ENCODE measurements around the gene FLT4.

The FLT4 gene

DNA sequence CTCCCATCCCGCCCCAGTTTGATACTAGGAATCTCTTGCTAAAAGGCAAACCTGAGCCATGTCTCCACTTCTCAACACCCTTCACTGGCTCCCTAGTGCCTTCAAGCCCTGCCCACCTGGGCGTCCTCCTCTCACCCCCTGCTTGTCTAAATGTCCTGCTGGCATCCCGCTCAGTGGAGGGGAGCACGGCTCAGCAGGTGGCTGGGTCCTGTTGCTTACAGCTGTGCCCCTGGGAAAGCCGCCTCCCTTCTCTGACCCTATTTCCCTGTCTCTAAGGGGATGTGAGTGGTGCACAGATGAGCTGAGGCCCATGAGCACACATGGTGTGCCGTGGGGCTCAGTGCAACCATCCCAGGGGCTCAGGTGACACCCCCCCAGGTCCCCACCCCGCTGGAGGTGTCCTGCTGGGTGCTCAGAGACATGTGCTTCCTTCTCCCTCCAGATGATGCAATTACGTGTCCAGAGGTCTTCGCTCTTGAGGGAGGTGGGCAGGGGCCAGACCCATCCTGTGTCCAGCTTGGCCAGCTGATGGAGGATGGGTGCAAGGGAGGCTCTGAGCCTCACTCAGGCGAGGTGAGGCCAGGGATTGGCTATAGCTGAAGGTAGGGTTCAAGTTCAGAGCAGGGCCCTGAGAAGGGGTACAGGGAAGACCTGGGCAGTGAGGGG lies 24.1 kb downstream of the FLT4 start:
- no peak for DNase-seq

DNA sequence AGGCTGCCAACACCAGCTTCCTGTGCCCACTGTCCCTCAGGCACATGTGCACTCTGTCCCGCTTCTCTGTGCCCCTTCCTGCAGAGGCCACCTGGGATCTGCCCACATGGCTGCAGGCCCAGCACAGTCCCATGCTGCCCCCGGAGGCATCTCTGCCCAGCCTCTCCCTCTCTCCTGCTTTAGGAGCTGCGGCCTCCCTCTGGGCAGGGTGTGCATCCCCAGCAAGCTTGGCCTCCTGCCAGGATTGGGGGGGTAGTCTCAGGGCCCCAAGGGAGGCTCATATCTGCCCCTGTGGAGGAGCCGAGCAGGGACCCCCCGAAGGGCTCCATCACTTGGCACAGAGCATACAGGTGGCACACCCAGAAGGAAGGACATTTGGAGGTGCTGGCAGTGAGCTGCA lies 24.8 kb downstream of the FLT4 start:
- DNase-seq, result no peak

DNA sequence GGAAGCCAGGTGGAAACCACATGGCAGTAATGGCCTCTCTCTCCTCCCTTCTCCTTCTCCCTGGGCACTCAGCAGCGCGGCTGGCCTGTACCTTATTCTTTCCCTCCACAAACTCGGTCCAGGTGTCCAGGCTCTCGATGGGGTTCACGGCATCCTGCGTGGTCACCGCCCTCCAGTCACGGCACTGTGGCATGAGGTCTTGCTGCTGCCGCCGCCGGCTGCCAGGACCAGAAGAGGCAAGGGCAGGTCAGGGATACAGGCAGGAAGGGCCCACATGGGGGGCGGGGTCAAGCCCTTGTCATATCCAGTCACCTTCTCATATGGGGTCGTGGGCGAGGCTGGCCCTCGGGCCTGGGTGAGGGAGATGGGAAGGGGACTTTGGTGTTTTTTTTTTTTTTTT lies 25.6 kb downstream of the FLT4 start:
- no peak for DNase-seq

DNA sequence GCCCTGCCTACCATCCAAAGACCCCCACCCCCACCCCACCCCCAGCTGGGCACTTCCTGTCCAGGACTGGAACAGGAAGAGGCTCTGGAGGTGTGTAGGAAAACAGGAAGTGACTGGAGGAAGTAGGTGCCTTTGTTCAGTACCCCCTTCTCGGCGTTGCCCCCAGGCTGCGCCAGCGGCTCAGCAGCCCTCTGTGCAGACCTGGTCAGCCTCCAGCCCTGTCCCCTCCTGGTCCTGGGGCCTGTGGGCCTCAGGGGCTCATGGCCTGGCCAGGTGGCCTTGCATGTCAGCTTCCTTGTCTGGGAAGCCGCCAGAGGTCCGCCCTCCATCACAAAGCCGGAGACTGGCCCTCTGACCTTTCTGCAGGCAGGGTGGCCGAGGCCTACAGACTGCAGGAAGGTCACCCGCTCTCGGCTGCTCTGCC lies 26.0 kb downstream of the FLT4 start:
- no peak for DNase-seq

DNA sequence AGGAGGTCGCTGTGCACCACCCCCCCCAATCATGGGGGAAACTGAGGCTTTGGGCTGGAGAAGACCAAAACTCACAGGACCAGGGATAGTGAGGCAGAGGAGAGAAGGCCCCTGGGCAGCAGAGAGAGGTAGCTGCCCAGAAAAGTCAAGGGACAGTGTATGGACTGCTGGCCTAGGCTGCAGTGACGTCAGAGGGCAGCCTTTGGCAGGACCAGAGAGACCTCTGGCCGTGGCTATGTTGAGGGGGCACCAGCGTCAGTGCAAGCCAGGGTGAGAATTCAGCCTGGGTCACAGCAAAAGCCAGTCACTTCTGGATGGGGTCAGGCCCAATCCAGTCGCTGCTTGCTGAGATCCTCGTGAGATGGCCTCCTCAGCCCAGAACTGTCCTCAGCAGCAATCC lies 26.5 kb downstream of the FLT4 start:
- DNase-seq, result no peak

DNA sequence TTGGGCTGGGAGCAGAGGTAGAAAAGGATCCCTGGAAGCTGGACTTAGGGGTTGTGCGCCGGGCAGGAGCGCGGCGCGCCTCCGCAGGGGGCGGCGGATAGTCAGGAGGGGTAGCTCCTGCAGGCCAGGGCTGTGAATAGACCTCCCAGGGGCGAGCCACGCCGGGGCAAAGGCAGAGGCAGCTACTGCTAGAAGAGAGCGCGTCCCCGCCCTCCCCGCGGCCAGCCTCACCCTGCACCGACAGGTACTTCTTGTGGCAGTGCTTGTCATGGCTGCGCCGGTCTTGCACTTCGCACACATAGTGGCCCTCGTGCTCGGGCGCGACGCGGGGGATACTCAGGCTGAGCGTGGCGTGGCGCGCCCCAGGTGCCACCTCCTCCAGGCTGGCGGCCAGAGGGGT lies 28.1 kb downstream of the FLT4 start:
- no peak for DNase-seq

DNA sequence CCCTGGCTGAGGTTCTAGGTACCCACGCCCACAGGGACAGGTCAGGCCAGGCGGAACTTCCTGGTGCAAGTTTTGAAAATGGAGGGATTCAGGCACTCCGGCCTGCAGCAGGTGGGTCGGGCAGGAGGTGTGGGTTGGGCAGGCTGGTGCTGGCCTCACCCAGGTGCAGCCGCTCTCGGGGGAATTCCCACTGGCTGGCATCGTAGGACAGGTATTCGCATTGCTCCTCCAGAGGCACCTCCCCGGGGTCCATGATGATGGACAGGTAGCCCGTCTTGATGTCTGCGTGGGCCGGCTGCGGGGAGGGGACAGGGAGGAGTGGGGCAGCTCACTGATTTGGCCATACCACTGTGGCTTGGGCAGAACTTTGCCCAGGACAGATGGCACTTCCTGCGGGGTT lies 29.4 kb downstream of the FLT4 start:
- no peak for DNase-seq

DNA sequence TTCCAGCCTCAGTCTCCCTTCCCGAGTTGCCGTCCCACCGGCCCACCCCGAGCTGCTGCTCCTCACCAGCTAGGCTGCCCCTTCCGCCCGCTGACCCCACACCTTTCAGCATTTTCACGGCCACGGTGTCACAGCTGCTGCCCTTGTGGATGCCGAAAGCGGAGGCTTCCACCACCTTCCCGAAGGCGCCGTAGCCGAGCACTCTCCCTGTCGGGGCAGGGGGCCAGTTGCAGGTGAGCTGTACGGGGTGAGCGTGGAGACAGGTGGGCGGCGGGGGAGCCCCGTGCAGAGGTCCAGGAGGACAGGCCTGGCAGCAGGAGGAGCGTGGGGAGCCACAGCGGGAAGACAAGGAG lies 29.9 kb downstream of the FLT4 start:
- no peak for DNase-seq

DNA sequence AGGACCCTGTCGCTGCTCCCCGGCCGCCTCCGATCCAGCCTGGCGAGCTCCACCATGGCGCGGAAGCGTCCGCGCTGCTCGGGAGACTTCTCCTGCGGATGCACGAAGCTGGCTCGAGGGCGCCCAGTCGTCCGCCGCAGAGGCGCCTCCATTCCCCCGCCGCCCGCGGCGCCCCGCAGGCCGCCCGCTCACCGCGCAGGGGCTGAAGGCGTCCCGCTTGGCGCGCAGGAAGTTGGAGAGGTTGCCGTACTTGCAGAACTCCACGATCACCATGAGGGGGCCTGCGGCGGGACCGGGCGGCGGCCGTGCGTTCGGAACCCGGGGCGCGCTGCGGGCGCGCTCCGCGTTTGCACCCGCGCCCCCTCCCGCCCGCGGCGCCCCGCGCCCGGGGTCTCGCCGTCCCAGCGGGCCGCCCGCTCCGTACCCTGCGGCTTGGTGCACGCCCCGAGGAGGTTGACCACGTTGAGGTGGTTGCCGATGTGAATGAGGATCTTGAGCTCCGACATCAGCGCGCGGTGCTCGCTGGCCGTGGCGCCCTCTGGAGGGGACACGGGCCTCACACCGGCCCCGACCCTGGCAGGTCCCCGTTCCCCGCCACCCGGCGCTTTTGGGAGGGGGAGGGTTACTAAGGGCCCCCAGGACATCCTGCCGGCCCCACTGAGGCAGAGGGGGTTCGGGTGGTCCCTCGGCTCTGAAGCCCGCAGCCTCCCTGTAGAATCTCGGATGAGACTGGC lies 30.4 kb downstream of the FLT4 start:
- no peak for DNase-seq

DNA sequence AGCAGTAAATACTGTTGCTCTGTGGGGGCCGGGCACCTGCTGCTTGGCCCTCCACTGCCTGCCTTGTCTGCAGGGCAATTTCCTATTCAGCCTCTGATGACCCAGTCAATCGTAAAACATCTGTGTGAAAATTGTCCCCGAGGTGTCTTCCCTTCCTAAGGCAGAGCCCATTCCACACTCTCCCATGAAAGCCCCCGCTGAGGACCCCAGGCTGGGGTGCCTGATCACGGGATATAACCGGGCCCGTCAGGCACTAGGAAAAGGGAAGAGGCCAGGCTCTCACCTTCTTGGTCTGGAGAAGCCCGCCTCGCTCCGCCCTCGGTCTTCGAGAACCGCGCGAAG lies 30.9 kb downstream of the FLT4 start:
- peak; percentile 25 for DNase-seq

DNA sequence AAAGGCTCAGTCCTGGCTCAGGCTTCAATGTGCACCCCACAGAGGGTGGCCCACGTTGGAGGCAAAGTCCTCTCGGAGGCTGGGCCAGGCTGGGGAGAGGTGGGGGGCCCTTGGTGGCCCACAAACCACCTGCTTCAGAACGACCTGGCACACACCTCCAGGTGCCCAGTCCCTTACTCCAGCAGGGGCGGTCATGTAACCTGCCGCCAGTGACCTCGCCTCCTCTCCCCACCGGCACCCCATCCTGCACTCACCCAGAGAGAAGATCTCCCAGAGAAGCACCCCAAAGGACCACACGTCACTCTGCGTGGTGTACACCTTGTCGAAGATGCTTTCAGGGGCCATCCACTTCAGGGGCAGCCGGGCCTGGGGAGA lies 35.6 kb downstream of the FLT4 start:
- no peak for DNase-seq

DNA sequence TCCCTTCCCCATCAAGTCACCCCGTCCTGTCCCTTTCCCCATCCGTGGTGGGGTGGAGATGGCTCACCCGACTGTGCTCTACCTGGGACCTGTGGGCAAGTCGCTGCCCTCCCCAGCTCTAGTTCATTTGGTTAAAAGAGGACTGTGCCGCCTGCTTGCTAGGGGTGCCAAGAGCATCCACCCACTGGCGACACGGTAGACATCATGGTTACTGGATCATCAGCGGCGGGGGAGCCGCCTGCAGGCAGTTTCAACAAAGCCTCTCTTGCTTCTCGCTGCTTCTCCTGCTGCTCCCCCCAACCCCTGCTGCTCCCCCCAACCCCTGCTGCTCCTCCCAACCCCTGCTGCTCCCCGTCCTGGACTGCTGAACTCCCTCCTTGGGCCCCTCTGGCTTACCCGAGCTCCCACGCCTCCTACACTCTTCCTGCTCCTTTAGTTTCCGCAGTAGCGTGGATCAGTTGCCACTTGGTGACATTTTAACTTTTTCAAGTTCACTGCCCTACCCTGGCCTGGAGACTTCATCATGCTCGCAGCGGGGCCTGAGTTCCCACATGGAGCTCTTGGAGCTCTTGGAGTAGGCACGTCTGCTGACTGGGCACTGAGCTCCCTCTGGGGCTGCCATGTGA lies 36.1 kb downstream of the FLT4 start:
- no peak for DNase-seq

DNA sequence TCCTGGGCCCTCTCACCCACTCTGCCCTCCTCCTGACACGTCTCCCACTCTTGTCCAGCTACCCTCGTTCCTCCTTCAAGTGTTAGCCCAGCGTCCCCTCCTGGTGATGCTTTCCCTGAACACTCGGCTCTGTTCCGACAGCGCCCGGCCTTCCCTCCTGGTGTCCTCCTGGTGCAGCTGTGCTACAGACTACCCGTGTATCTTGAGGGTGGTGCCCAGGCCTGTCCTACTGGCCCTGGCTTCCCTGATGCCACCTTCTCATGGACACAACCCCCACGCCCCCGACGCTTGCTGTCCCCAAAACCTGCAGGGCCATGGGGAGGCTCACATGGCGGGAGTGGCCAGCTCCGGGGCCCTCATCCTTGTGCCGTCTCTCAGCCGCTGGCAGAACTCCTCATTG lies 36.7 kb downstream of the FLT4 start:
- no peak for DNase-seq

DNA sequence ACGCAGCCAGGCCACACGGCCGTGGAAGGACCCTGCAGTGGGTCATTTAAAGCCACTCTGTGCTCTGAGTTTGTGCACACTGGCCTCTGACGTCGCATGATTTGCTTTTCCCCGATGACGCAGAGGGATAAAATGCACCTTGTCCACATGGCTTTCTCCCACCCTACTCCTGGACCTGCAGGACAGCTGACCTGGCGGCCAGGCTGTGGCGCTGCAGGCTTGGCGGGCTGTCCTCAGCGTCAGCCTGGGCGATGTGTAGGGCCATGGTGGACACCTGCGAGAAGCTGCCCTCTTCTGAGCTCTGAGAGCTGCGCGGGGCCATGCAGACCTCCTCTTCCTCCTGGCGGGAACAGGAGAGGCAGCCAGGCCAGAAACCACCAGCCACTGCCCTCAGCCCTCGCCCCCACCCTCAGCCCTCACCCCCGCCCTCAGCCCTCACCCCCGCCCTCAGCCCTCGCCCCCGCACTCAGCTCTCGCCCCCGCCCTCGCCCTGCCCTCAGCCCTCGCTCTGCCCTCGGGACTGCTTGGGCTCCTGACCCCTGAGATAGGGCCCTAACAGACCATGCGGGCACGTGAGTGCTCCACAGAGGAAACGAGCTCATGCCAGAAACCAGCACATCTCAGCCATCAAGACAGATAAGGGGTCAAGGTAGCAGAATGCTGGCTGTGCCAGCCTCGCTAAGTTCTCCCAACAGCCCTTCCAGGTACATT lies 38.1 kb downstream of the FLT4 start:
- DNase-seq, result no peak

DNA sequence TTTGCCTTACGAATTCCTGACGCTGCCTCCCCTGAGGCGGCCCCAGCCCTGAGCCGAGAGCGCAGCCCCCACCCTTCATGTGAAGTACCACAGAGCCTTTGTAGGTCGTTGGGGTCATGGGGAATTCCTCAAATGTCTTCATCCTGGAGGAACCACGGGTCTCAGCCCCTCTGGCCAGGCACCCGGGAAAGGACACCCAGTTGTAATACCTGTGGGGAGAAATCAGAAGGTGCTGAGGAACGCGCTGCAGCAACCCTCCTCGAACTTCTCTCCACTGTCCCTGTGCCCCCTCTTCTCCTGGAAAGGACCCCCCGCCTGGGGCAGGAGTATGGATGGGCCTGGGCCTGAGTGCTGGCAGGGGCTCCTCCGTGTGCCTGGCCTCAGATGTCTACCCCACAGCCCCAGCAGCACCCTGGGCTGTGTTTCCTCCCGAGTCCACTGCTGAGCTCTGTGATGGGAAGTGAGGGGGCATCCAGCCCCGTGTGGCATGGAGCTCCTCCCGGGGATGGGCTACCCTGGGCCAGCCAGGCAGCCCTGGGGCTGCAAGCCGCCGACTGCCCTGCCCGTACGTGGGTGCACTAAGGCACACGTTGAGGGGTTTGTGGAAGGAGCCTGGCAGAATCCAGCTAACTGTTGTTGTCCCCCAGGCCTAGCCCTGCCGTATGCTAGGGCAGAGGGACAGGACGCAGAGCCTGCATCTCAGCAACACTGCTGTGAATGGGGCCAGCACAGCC lies 39.4 kb downstream of the FLT4 start:
- no peak for DNase-seq

DNA sequence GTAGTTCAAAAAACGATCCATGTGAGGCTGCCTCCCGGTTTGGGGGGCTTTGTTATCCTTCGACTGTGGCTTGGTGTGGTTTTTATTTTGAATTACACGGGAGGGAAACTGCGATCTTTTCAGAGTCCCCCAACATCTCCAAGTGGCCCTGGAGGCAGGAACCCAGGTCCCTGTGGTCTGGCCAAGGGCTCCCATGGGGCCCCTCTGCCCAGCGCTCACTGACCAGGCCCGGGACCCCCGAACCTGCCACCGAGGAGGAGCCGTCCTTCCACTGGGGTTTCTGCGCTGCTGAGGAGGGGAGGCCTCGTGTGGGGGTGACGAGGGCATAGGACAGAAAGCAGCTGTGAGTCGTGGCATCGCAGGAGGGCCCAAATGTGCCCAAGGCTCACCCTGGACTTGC lies 40.0 kb downstream of the FLT4 start:
- DNase-seq, result no peak

DNA sequence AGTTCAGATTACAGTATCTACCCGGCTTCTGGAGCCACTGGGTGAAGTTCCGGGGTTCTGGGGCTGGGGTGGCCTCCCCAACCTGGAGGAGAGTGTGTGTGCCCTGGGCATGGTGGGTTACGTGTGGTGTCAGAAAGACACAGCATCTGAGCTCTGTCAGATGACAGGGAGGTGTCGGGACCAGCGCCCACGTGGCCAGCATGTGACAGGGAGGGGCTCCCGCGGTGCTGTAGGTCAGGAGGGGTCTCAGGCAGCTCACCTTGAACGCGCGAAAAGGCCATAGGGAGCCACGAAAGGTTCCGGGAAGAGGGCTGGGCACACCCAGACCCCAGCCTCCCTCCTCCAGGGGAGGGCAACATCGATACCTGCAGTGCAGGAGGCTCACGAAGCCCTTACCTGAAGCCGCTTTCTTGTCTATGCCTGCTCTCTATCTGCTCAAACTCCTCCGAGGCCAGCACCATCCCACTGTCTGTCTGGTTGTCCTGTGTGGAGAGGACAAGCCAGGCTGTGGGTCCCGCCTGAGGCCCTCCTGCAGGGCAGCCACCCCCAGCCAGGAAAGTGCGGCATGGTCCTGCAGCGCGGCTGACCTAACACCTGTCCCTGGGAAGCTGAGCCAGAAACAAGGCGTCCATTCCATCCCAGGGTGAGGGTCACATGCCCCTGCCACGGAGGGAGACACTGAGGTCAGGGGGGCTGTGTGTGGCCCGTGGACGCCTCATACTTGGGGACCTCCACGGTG lies 40.7 kb downstream of the FLT4 start:
- DNase-seq, result no peak

DNA sequence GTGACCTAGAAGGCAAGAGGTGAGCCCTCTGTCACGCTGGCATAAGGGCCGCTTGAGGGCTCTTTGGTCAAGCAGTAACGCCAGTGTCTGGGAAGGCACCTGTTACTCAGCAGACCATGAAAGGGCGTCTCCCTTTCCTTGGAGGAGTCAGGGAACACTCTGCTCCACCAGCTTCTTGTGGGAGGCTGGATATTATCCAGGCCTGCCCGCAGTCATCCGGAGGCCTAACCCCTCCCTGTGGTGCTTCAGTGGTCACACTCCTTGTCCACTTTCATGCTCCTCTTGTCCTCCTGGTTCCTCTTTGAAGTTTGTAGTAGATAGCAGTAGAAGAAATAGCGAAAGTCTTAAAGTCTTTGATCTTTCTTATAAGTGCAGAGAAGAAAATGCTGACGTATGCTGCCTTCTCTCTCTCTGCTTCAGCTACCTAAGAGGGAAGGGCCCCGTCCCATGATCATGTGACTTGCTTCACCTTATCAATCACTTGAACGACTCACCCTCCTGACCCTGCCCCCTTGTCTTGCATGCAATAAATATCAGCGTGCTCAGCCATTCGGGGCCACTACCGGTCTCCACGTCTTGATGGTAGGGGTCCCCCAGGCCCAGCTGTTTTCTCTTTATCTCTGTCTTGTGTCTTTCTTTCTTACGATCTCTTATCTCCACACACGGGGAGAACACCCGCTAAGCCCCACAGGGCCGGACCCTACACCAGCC lies 41.4 kb downstream of the FLT4 start:
- no peak for DNase-seq

DNA sequence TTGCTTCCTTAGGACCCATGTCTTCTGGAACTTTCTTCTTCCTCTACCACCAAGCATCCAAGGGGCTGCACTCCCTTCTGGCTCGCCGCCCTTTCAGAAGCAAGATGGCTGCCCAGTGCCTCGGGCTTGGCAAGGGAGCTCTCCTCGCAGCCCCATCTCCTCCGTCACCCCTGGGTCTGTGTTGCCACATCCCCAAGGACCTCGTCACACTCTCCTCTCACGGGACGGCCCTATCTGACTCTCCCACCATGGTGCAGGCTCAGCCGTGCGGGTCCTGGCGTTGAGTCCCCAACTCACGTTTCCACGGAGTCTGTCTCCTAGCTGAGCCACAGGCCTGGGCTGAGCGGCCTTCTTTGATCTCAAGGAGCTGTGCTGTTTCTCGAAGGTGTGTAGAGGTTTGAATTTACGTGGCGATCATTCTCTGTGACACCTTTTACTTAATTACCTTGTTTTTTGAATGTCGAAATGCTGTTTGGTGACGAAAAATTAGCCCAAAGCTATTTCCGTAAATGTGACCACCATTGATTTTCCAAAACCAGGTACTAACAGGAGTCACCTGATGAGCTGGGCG lies 43.1 kb downstream of the FLT4 start:
- no peak for DNase-seq

DNA sequence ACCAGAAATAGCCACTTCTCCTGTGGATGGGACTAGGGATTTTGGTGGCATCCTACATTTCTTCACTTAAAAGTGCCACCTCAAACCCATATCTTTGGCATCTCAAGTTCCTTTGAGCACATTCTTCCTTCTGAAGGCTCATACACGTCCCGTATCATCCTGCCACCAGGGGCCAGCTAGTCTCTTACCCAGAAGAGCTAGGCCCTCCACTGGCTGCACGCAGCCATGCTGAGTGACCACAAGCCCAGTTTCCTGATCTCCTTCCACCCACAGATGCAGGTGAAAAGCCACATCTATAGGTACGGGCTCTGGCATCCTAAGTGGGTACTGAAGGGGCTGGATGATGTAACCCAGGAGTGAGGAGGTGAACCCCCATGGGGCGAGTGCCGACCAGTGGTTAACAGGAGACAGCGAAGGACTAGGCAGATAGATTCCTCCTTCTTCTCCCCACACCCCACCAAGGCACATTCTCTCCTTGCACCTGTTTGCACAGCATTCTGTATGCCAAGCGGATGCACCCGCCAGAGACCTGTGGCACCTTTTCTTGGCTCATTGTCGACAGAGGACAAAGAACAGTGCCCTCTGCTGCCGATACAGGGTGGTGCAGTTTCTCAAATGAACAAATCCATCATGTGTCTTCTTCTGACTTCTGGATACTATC lies 43.7 kb downstream of the FLT4 start:
- no peak for DNase-seq

DNA sequence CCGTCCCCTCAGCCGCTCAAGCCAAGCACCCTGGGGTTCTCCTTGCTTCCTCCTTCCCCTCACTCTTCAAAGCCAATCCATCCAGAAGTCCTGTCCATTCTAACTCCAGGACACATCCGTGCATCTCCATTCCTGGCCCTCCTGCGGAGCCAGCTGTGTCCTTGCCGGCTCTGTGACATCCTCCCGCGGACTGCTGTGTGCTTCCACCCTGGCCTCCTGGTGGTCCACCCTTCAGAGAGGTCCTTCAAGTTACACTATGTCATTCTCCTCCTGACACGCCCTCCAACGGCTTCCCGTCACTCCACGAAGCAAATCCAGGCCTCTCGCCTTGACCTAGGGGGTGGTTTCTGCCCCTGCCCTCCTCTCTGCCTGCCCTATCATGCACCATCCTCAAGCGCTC lies 45.1 kb downstream of the FLT4 start:
- no peak for DNase-seq

Data from DMS 273 treated with DMSO at 0.1 percent for 48 hours (cell line).